ENCODE data around the gene RAB4A. TPM values are rescaled to one million over a fixed set of nuclear protein-coding genes. Genes with fewer than 3 reads are reported as not detected.
A peak's percentile ranks its signal among the peaks of the same experiment; 100 is the strongest.

Gene RAB4A
- total and polyA plus RNA-seq, 2 of the 13 experiments (the other 11 are each of a cell fraction or from before 2014, with no cell fraction given): 56.0 to 80.1 TPM

DNA sequence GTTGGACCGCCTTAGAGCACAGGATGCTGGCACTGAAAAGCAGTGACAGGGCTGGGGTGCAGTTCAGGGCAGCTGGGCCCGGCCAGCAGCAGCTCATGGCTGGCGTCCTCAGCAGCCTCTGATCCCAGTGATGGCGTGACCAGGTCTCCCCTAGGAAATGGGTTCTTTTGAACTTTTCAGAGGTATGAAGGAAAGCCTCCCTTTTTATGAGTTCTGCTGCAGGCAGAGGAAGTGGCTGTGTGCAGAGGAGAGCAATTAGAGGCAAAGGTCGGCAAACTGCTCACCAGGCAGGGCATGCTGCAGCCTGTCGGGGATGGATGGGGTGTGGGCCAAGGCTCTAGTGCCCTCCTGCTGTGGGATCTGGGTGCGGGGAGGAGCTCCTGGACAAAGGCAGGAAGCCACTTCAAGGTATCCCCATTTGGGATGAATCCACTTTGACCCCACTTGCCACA is 45.6 kb upstream of the RAB4A start (continued):
- TF ChIP-seq ZNF280D (CRISPR knock-in tag; IDR thresholded peaks at IDR 0.05): peak; percentile 52; the same call in 1 of the 2 replicates
- no peak for TF ChIP-seq ZNF136 (CRISPR knock-in tag; IDR thresholded peaks at IDR 0.05; ENCODE audit: low read depth)
- peak; percentile 26; the same call in 1 of the 2 replicates for TF ChIP-seq ZNF788 (CRISPR knock-in tag; IDR thresholded peaks at IDR 0.05; ENCODE audit: borderline replicate concordance)
- TF ChIP-seq EHMT2 (IDR thresholded peaks at IDR 0.05; ENCODE audit: borderline replicate concordance, low read depth, low read length): no peak
- TF ChIP-seq, protein P1, sequence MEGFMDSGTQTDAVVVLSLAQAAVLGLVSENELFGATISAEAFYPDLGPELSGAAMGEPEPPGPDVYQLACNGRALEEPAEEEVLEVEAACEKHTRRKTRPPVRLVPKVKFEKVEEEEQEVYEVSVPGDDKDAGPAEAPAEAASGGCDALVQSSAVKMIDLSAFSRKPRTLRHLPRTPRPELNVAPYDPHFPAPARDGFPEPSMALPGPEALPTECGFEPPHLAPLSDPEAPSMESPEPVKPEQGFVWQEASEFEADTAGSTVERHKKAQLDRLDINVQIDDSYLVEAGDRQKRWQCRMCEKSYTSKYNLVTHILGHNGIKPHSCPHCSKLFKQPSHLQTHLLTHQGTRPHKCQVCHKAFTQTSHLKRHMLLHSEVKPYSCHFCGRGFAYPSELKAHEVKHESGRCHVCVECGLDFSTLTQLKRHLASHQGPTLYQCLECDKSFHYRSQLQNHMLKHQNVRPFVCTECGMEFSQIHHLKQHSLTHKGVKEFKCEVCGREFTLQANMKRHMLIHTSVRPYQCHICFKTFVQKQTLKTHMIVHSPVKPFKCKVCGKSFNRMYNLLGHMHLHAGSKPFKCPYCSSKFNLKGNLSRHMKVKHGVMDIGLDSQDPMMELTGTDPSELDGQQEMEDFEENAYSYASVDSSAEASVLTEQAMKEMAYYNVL (CRISPR knock-in tag; IDR thresholded peaks at IDR 0.05; ENCODE audit: borderline replicate concordance): peak; percentile 51; the same call in 1 of the 2 replicates
- peak; percentile 47; the same call in 1 of the 2 replicates for TF ChIP-seq MAX (IDR thresholded peaks at IDR 0.05)
- no peak for TF ChIP-seq RNF2 (conservative IDR thresholded peaks at IDR 0.05; ENCODE audit: low read depth)
- 0 out of 2 replicates have a peak, but pooled peaks have one; percentile 25 for TF ChIP-seq RFXAP (CRISPR knock-in tag; IDR thresholded peaks at IDR 0.05; ENCODE audit: borderline replicate concordance)
- TF ChIP-seq, protein P2, sequence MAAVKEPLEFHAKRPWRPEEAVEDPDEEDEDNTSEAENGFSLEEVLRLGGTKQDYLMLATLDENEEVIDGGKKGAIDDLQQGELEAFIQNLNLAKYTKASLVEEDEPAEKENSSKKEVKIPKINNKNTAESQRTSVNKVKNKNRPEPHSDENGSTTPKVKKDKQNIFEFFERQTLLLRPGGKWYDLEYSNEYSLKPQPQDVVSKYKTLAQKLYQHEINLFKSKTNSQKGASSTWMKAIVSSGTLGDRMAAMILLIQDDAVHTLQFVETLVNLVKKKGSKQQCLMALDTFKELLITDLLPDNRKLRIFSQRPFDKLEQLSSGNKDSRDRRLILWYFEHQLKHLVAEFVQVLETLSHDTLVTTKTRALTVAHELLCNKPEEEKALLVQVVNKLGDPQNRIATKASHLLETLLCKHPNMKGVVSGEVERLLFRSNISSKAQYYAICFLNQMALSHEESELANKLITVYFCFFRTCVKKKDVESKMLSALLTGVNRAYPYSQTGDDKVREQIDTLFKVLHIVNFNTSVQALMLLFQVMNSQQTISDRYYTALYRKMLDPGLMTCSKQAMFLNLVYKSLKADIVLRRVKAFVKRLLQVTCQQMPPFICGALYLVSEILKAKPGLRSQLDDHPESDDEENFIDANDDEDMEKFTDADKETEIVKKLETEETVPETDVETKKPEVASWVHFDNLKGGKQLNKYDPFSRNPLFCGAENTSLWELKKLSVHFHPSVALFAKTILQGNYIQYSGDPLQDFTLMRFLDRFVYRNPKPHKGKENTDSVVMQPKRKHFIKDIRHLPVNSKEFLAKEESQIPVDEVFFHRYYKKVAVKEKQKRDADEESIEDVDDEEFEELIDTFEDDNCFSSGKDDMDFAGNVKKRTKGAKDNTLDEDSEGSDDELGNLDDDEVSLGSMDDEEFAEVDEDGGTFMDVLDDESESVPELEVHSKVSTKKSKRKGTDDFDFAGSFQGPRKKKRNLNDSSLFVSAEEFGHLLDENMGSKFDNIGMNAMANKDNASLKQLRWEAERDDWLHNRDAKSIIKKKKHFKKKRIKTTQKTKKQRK (IDR thresholded peaks at IDR 0.05; ENCODE audit: low read length): no peak
- TF ChIP-seq HOXA3 (CRISPR knock-in tag; IDR thresholded peaks at IDR 0.05): peak; percentile 77; the same call in 1 of the 2 replicates
- TF ChIP-seq MEIS1 (CRISPR knock-in tag; IDR thresholded peaks at IDR 0.05; ENCODE audit: borderline replicate concordance): 0 out of 2 replicates have a peak, but pooled peaks have one; percentile 30
- TF ChIP-seq ZNF672 (CRISPR knock-in tag; IDR thresholded peaks at IDR 0.05): no peak
- TF ChIP-seq FOSL2 (CRISPR knock-in tag; IDR thresholded peaks at IDR 0.05): peak; percentile 28
- TF ChIP-seq EED (CRISPR knock-in tag; IDR thresholded peaks at IDR 0.05): no peak
- TF ChIP-seq, protein P3, sequence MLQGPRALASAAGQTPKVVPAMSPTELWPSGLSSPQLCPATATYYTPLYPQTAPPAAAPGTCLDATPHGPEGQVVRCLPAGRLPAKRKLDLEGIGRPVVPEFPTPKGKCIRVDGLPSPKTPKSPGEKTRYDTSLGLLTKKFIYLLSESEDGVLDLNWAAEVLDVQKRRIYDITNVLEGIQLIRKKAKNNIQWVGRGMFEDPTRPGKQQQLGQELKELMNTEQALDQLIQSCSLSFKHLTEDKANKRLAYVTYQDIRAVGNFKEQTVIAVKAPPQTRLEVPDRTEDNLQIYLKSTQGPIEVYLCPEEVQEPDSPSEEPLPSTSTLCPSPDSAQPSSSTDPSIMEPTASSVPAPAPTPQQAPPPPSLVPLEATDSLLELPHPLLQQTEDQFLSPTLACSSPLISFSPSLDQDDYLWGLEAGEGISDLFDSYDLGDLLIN (CRISPR knock-in tag; IDR thresholded peaks at IDR 0.05; ENCODE audit: borderline replicate concordance): no peak
- TF ChIP-seq TGIF2 (CRISPR knock-in tag; IDR thresholded peaks at IDR 0.05): no peak
- TF ChIP-seq TARDBP (CRISPR knock-in tag; IDR thresholded peaks at IDR 0.05): peak; percentile 70; the same call in 1 of the 2 replicates
- no peak for TF ChIP-seq NFIC (IDR thresholded peaks at IDR 0.05; ENCODE audit: low read length)
- TF ChIP-seq ZNF737 (CRISPR knock-in tag; IDR thresholded peaks at IDR 0.05; ENCODE audit: borderline replicate concordance): no peak

Measured in HepG2 (cell line).